ENCODE results near the gene C9orf85.
"Not testable (repeated sequence)": the region's sequence is repeated elsewhere in the genome, so short reads cannot be mapped to it uniquely, and the experiment has no call there.

DNA sequence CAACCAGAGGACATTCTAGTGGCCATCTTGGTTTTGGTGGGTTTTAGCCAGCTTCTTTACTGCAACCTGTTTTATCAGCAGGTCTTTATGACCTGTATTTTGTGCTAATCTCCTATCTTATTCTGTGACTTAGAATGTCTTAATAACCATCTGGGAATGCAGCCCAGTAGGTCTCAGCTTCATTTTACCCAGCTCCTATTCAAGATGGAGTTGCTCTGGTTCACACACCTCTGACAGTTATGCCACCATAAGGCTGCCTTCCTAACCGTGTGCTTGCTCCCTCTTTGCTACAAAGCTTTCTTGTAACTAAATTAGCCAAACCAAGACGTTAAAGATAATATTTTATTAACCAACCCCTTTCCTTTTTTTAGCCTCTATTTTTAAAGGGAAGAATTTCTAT lies 43.2 kb downstream of the C9orf85 start:
- TF ChIP-seq, protein P1, sequence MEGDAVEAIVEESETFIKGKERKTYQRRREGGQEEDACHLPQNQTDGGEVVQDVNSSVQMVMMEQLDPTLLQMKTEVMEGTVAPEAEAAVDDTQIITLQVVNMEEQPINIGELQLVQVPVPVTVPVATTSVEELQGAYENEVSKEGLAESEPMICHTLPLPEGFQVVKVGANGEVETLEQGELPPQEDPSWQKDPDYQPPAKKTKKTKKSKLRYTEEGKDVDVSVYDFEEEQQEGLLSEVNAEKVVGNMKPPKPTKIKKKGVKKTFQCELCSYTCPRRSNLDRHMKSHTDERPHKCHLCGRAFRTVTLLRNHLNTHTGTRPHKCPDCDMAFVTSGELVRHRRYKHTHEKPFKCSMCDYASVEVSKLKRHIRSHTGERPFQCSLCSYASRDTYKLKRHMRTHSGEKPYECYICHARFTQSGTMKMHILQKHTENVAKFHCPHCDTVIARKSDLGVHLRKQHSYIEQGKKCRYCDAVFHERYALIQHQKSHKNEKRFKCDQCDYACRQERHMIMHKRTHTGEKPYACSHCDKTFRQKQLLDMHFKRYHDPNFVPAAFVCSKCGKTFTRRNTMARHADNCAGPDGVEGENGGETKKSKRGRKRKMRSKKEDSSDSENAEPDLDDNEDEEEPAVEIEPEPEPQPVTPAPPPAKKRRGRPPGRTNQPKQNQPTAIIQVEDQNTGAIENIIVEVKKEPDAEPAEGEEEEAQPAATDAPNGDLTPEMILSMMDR (IDR thresholded peaks at IDR 0.05) = not testable (repeated sequence)
- TF ChIP-seq POLR2A (IDR thresholded peaks at IDR 0.05) = not testable (repeated sequence)
